Gastrocnemius medialis (tissue), 4 donors: ENCODE measurements around the gene RBM33. TPM values are rescaled to one million over a fixed set of nuclear protein-coding genes. Genes with fewer than 3 reads are reported as not detected.
A peak's percentile ranks its signal among the peaks of the same experiment; 100 is the strongest.

Experiments
- ATAC-seq, 2 donors: fragments of 150-250 bp; one replicate each; pipeline ENCODE4 v1.9.1; 2016
- DNase-seq, 2 donors: peaks; one replicate each; pipeline ENCODE4 v3.0.0-alpha.2; 2019
- H3K27ac ChIP-seq, 4 donors: fragments of 200-600 bp; sonication (generic); 1 replicate in 1 of 4; 2 replicates in 3 of 4; pipeline ENCODE4 v1.5.1; 2016 to 2018; ENCODE audit warnings: mild to moderate bottlenecking in 2 of 4, moderate library complexity in 1 of 4
- H3K27me3 ChIP-seq, 3 donors: fragments of 200-600 bp; sonication (generic) in 2 of 3; 1 replicate in 1 of 3; 2 replicates in 2 of 3; pipeline versions ENCODE4 v1.5.1 to v1.6.0; 2016 to 2019; ENCODE audit warnings: mild to moderate bottlenecking in 1 of 3, moderate library complexity in 1 of 3
- H3K36me3 ChIP-seq, 2 donors: fragments of 200-600 bp; sonication (generic) in 1 of 2; one replicate each; pipeline ENCODE4 v1.5.1; 2017 to 2018
- H3K4me1 ChIP-seq, 2 donors: fragments of 200-600 bp; sonication (generic) in 1 of 2; one replicate each; pipeline ENCODE4 v1.5.1; 2016 to 2017; ENCODE audit warnings: mild to moderate bottlenecking in 2 of 2
- H3K4me3 ChIP-seq, 4 donors: fragments of 200-600 bp; sonication (generic) in 3 of 4; 1 replicate in 1 of 4; 2 replicates in 3 of 4; pipeline ENCODE4 v1.5.1; 2016 to 2019; ENCODE audit warnings: mild to moderate bottlenecking in 2 of 4
- H3K9me3 ChIP-seq, 3 donors: fragments of 200-600 bp; sonication (generic) in 2 of 3; 1 replicate in 1 of 3; 2 replicates in 2 of 3; pipeline ENCODE4 v1.5.1; 2016 to 2019
- POLR2A ChIP-seq, 2 donors: fragments of 450-650 bp; IDR thresholded peaks; one replicate each; pipeline ENCODE4 v1.6.1; 2017; ENCODE audit warnings: antibody characterized with exemption in 2 of 2, mild to moderate bottlenecking in 2 of 2, moderate library complexity in 2 of 2
- in situ Hi-C, 4 donors: fragments of 200-750 bp; cut with MboI; loops; one replicate each; pipeline versions ENCODE4 v1.15.0 to v1.8.0; 2017; ENCODE audit warnings: low sequenced_read_pairs in 4 of 4
- intact Hi-C: fragments of 100-400 bp; cut with DNase I; formaldehyde crosslinking; loops from one replicate; pipeline ENCODE4 v1.15.1; 2023; ENCODE audit warnings: low total_unique reads
- total RNA-seq, 4 donors: library from RNA; depleted of rRNA; stranded (reverse); fragments of >200 nt; gene quantifications; one replicate each; pipeline versions ENCODE4 v1.1.0 to v1.2.3, GENCODE V29; 2016
- TF ChIP-seq, protein P1 (sequence below), 5 experiments: fragments of 450-650 bp in 3 of 5; fragments of 200-600 bp in 2 of 5; sonication (generic) in 2 of 5; IDR thresholded peaks in 4 of 5; conservative IDR thresholded peaks in 1 of 5; 1 replicate in 4 of 5; 2 replicates in 1 of 5; pipeline ENCODE4 v1.5.1; 2016 to 2019; ENCODE audit warnings: antibody characterized with exemption in 5 of 5, mild to moderate bottlenecking in 3 of 5, moderate library complexity in 3 of 5

RBM33 gene
- total RNA-seq, 4 donors from 2014 or later, result 16.6 to 30.0 (median 28.1) TPM

DNA sequence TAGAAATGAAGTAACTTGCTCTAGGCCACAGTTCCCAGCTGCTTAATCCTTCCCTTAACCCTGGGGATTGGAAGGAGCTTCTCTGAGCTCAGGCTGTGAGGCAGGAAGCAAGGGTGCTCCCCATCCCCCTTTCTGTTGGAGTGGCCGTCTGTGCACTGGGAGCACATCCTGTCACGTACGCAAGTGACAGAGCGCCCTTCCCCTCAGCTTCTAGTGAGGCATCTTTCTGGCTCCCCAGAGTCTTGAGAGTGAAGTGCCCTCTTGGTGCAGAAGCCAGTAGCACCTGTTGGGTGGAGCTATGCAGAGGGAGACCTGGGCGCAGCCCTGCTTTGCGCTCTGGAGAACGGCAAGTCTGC lies 120.0 kb downstream of the RBM33 start:
- Histone ChIP-seq H3K4me3 (no peak overlapping the region), H3K27me3 (no peaks in the 10 kb centered on the region), H3K4me1 (peaks cover 19 to 28% of the 10 kb centered on the region in 2 donors), H3K27ac (peak overlapping the region in 3 of 4 donors; percentile 20 to 52 (median 49)), H3K9me3 (no peaks in the 10 kb centered on the region), H3K36me3 (peaks cover 0 to 32% of the 10 kb centered on the region in 2 donors)
- ATAC-seq, result no peak
- in situ Hi-C loops (loop anchor here in 1 of 4 donors (25.0 kb wide), 1 partner anchor 827 kb away; no protein-coding TSS in a partner anchor), intact Hi-C loops (loop anchor here (10.0 kb wide), 1 partner anchor 840 kb away; no protein-coding TSS in a partner anchor)
- no peak for DNase-seq
- TF ChIP-seq, protein P1, sequence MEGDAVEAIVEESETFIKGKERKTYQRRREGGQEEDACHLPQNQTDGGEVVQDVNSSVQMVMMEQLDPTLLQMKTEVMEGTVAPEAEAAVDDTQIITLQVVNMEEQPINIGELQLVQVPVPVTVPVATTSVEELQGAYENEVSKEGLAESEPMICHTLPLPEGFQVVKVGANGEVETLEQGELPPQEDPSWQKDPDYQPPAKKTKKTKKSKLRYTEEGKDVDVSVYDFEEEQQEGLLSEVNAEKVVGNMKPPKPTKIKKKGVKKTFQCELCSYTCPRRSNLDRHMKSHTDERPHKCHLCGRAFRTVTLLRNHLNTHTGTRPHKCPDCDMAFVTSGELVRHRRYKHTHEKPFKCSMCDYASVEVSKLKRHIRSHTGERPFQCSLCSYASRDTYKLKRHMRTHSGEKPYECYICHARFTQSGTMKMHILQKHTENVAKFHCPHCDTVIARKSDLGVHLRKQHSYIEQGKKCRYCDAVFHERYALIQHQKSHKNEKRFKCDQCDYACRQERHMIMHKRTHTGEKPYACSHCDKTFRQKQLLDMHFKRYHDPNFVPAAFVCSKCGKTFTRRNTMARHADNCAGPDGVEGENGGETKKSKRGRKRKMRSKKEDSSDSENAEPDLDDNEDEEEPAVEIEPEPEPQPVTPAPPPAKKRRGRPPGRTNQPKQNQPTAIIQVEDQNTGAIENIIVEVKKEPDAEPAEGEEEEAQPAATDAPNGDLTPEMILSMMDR (IDR thresholded peaks at IDR 0.05 in 4 of 5, conservative IDR thresholded peaks at IDR 0.05 in 1 of 5), result no peak
- TF ChIP-seq POLR2A (IDR thresholded peaks at IDR 0.05), result no peak

DNA sequence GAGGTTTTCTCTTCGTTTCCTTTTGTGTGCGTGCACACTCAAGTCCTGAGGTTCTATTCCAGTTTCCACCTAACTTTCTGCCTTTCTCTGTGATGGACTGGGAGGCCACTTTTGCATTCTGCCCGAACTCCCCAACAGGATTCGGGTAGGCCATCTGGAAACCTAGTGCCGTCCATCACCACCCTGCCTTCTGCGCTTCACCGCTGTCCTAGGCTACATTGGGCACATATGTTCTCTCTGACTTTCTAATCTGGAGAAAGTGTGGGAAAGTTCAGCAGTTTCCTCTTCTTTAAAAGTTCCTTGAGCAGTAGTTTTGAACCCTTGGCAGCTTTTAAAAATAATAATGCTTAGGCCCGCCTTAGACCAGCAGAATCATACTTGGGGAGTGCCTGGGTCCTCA lies 121.0 kb downstream of the RBM33 start:
- Histone ChIP-seq H3K27ac (no peak overlapping the region), H3K4me1 (peaks cover 19 to 25% of the 10 kb centered on the region in 2 donors)

DNA sequence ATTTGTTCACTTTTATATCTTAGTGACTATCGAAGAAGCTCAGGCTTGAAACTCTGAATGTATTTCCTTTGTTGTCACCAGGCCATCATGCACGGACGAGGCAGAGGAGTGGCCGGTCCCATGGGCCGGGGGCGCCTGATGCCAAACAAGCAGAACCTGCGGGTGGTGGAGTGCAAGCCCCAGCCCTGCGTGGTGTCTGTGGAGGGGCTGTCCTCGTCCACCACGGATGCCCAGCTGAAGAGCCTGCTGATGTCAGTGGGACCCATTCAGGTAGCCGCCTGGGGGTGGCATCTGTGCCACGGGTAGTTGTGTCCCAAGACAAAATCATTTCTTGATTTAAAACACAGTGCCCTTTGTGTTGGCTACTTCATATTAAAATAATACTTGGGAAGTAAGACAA lies 121.9 kb downstream of the RBM33 start:
- Histone ChIP-seq H3K27ac (no peak overlapping the region), H3K4me3 (no peak overlapping the region), H3K9me3 (no peaks in the 10 kb centered on the region), H3K36me3 (peaks cover 0 to 47% of the 10 kb centered on the region in 2 donors), H3K27me3 (no peaks in the 10 kb centered on the region), H3K4me1 (peaks cover 16 to 24% of the 10 kb centered on the region in 2 donors)
- DNase-seq, result no peak
- no peak for TF ChIP-seq POLR2A (IDR thresholded peaks at IDR 0.05)
- TF ChIP-seq, protein P1 (IDR thresholded peaks at IDR 0.05 in 4 of 5, conservative IDR thresholded peaks at IDR 0.05 in 1 of 5), result no peak
- intact Hi-C loops (loop anchor here (10.0 kb wide), 1 partner anchor 842 kb away; no protein-coding TSS in a partner anchor), in situ Hi-C loops (loop anchor here in 3 of 4 donors (5.0 to 25.0 kb wide), 3 partner anchors 164 to 829 kb away; no protein-coding TSS in a partner anchor)
- ATAC-seq, result no peak

More for the DNA sequence above, 121.0 kb downstream of the RBM33 start:
- H3K9me3 ChIP-seq, result no peaks in the 10 kb centered on the region
- ATAC-seq (no peak), DNase-seq (no peak)
- H3K4me3 ChIP-seq, result no peak overlapping the region
- H3K36me3 ChIP-seq, result peaks cover 0 to 43% of the 10 kb centered on the region in 2 donors
- in situ Hi-C loops, result loop anchor here in 3 of 4 donors (5.0 to 25.0 kb wide), 3 partner anchors 163 to 828 kb away; no protein-coding TSS in a partner anchor
- no peaks in the 10 kb centered on the region for H3K27me3 ChIP-seq
- TF ChIP-seq POLR2A (IDR thresholded peaks at IDR 0.05), result no peak
- TF ChIP-seq, protein P1 (IDR thresholded peaks at IDR 0.05 in 4 of 5, conservative IDR thresholded peaks at IDR 0.05 in 1 of 5), result no peak
- intact Hi-C loops, result loop anchor here (10.0 kb wide), 1 partner anchor 841 kb away; no protein-coding TSS in a partner anchor

- in situ Hi-C loops, result loop anchor here in 3 of 4 donors (5.0 to 25.0 kb wide), 3 partner anchors 165 to 830 kb away; no protein-coding TSS in a partner anchor
- DNase-seq (no peak), ATAC-seq (no peak)
- Histone ChIP-seq H3K27me3 (no peaks in the 10 kb centered on the region), H3K4me3 (no peak overlapping the region), H3K9me3 (no peaks in the 10 kb centered on the region), H3K27ac (no peak overlapping the region), H3K36me3 (peaks cover 0 to 51% of the 10 kb centered on the region in 2 donors), H3K4me1 (peaks cover 10 to 16% of the 10 kb centered on the region in 2 donors)
- TF ChIP-seq, protein P1 (IDR thresholded peaks at IDR 0.05 in 4 of 5, conservative IDR thresholded peaks at IDR 0.05 in 1 of 5), result no peak
- no peak for TF ChIP-seq POLR2A (IDR thresholded peaks at IDR 0.05)
- intact Hi-C loops, result loop anchor here (10.0 kb wide), 1 partner anchor 842 kb away; no protein-coding TSS in a partner anchor
Measured at GRCh38 chr7:155766966-155767916, 122.8 kb downstream of the RBM33 start.
